Measurements from ENCODE around the gene MND1. TPM values are rescaled to one million over a fixed set of nuclear protein-coding genes. Genes with fewer than 3 reads are reported as not detected.

Gene MND1
- total RNA-seq, 2 experiments from 2014 or later: 34.1 to 41.9 TPM

DNA sequence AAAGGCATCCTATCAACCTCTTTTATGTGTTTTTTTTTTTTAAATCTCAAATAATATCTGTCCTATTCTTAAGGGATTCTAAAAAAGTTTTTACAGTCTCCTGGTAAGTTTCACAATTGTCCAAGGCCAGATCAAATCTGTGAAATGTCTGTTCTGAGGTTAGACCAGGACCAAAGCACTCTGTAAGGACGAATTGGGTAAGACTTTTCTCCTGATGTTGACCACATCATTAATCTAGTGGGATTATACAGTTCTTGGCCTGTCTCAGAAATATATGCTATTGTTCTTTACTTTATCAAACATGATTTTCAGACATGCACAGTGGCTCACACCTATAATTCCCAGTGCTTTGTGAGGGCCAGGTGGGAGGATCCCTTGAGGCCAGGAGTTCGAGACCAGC is 75.9 kb downstream of the MND1 start:
- POLR2A ChIA-PET: no interaction called here
- ATAC-seq (no peak), DNase-seq (no peak)
- H3K27me3 Mint-ChIP-seq: no peaks in the 10 kb centered on the region
- no peak overlapping the region for H3K27ac Mint-ChIP-seq
- no peaks in the 10 kb centered on the region for H3K9me3 Mint-ChIP-seq (ENCODE audit: low read depth)
- peaks cover 17% of the 10 kb centered on the region for H3K4me1 Mint-ChIP-seq
- no peak overlapping the region for H3K4me3 Mint-ChIP-seq
- intact Hi-C loops (cut with DNase I, micrococcal nuclease): no loop called here
- H3K36me3 Mint-ChIP-seq (ENCODE audit: low read depth): no peaks in the 10 kb centered on the region
- CTCF ChIA-PET: no interaction called here

- Mint-ChIP-seq H3K4me3 (no peak overlapping the region), H3K27me3 (no peaks in the 10 kb centered on the region), H3K4me1 (peaks cover 26% of the 10 kb centered on the region), H3K9me3 (ENCODE audit: low read depth) (no peaks in the 10 kb centered on the region), H3K27ac (no peak overlapping the region), H3K36me3 (ENCODE audit: low read depth) (no peaks in the 10 kb centered on the region)
- ChIA-PET CTCF (interaction anchor here (0.6 to 1.1 kb wide), 4 partner anchors 11 to 105 kb away, joined by 3 to 5 read pairs (median 4); no protein-coding TSS in a partner anchor), POLR2A (no interaction called here)
- intact Hi-C loops (cut with DNase I, micrococcal nuclease): loop anchor here in 1 of 2 experiments (2.0 kb wide), 1 partner anchor 65 kb away; no protein-coding TSS in a partner anchor
- no peak for DNase-seq
- peak; percentile 74 for ATAC-seq
Measured at GRCh38 chr4:153421941-153422340, 77.5 kb downstream of the MND1 start.

GRCh38 chr4:153426207-153426885 is 81.9 kb downstream of the MND1 start:
- DNase-seq (no peak), ATAC-seq (peak; percentile 56)
- ChIA-PET CTCF (interaction anchor here (0.6 to 1.4 kb wide), 11 partner anchors 25 to 765 kb away, joined by 3 to 4 read pairs (median 3); no protein-coding TSS in a partner anchor), POLR2A (no interaction called here)
- peaks cover 61% of the 10 kb centered on the region for H3K4me1 Mint-ChIP-seq
- no peaks in the 10 kb centered on the region for H3K9me3 Mint-ChIP-seq (ENCODE audit: low read depth)
- H3K27ac Mint-ChIP-seq: no peak overlapping the region
- no peaks in the 10 kb centered on the region for H3K27me3 Mint-ChIP-seq
- H3K4me3 Mint-ChIP-seq: no peak overlapping the region
- intact Hi-C loops (cut with DNase I, micrococcal nuclease): loop anchor here in 1 of 2 experiments (5.0 kb wide), 1 partner anchor 269 kb away; no protein-coding TSS in a partner anchor
- H3K36me3 Mint-ChIP-seq (ENCODE audit: low read depth): no peaks in the 10 kb centered on the region

GRCh38 chr4:153427363-153428071 is 83.0 kb downstream of the MND1 start:
- H3K4me1 Mint-ChIP-seq: peaks cover 60% of the 10 kb centered on the region
- DNase-seq: no peak
- H3K36me3 Mint-ChIP-seq (ENCODE audit: low read depth): no peaks in the 10 kb centered on the region
- H3K27ac Mint-ChIP-seq: peak overlapping the region; percentile 63
- no peak overlapping the region for H3K4me3 Mint-ChIP-seq
- no peaks in the 10 kb centered on the region for H3K27me3 Mint-ChIP-seq
- H3K9me3 Mint-ChIP-seq (ENCODE audit: low read depth): no peaks in the 10 kb centered on the region
- no peak for ATAC-seq
- ChIA-PET CTCF (interaction anchor here (0.5 to 1.4 kb wide), 7 partner anchors 8 to 873 kb away, joined by 3 to 5 read pairs (median 3); no protein-coding TSS in a partner anchor), POLR2A (interaction anchor here (1.6 kb wide), 1 partner anchor 80 kb away, joined by 3 read pairs; no protein-coding TSS in a partner anchor)
- intact Hi-C loops (cut with DNase I, micrococcal nuclease): loop anchor here in 1 of 2 experiments (5.0 kb wide), 1 partner anchor 270 kb away; no protein-coding TSS in a partner anchor

DNA sequence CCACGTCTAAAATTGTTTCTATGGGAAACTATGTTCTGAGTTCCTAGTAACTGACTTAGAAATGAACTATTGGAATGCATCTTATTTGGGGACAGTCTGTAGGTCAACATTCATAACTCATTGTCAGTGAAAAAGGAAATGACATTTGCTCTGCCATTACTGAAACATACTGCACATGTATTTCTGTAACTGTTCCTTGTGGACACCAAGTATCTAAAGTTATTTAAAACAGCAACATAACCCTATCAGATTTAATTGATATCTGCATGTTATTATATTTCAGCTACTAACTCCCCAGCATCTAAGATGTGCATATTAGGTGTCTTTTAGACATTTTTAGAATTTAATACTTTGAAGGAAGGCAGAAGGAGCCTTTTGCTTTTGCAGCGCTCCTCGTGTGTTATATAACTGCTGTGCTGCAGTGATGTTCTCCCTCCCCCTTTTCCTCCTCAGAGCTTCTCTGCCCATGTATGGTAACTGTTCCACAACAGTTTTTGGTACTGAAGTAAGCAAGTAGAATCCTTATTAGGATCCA is 84.5 kb downstream of the MND1 start:
- Mint-ChIP-seq H3K9me3 (ENCODE audit: low read depth) (no peaks in the 10 kb centered on the region), H3K27me3 (no peaks in the 10 kb centered on the region), H3K36me3 (ENCODE audit: low read depth) (no peaks in the 10 kb centered on the region), H3K4me1 (peaks cover 69% of the 10 kb centered on the region), H3K27ac (peak overlapping the region; percentile 33), H3K4me3 (no peak overlapping the region)
- DNase-seq (no peak), ATAC-seq (no peak)
- ChIA-PET CTCF (interaction anchor here (0.8 to 1.8 kb wide), 7 partner anchors 9 to 214 kb away, joined by 3 to 7 read pairs (median 3); no protein-coding TSS in a partner anchor), POLR2A (interaction anchor here (1.6 kb wide), 1 partner anchor 82 kb away, joined by 3 read pairs; no protein-coding TSS in a partner anchor)
- intact Hi-C loops (cut with DNase I, micrococcal nuclease): loop anchor here in 1 of 2 experiments (5.0 kb wide), 1 partner anchor 272 kb away; no protein-coding TSS in a partner anchor

GRCh38 chr4:153432965-153433753 is 88.7 kb downstream of the MND1 start:
- Mint-ChIP-seq H3K4me1 (peaks cover 62% of the 10 kb centered on the region), H3K36me3 (ENCODE audit: low read depth) (no peaks in the 10 kb centered on the region), H3K27ac (peak overlapping the region; percentile 93), H3K9me3 (ENCODE audit: low read depth) (no peaks in the 10 kb centered on the region), H3K4me3 (peak overlapping the region; percentile 68), H3K27me3 (no peaks in the 10 kb centered on the region)
- POLR2A ChIA-PET: interaction anchor here (0.7 to 1.2 kb wide), 3 partner anchors 35 to 92 kb away, joined by 3 to 4 read pairs (median 3); no protein-coding TSS in a partner anchor
- DNase-seq (peak; percentile 86), ATAC-seq (peak; percentile 87)
- intact Hi-C loops (cut with DNase I, micrococcal nuclease): loop anchor here (1.0 to 5.0 kb wide), 11 partner anchors 33 to 214 kb away; partner anchors contain the start of gene TMEM131L (in 1 of the 2)
- CTCF ChIA-PET: interaction anchor here (0.5 to 2.3 kb wide), 32 partner anchors 11 to 320 kb away, joined by 3 to 17 read pairs (median 4); partner anchors contain the start of gene TMEM131L

DNA sequence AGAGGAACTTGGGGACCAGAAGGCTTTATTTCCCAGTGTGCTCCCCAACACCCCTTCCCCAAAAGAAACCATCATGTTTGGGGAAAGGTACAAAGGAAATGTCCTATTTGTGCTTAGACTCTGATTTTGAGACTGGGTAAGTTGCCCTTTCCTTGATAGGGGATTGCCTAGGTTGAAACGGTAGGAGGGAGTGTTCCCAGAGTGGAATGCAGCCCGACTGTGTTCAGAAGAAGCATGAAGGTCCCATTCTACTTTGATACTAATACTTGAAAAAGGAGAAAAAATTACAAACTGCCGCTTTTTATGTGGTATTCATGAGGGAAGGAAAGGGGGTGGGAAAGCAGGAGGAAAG is 89.2 kb downstream of the MND1 start:
- CTCF ChIA-PET: interaction anchor here (0.8 to 2.3 kb wide), 13 partner anchors 12 to 148 kb away, joined by 3 to 17 read pairs (median 5); partner anchors contain the start of gene TMEM131L
- Mint-ChIP-seq H3K9me3 (ENCODE audit: low read depth) (no peaks in the 10 kb centered on the region), H3K36me3 (ENCODE audit: low read depth) (no peaks in the 10 kb centered on the region), H3K4me3 (peak overlapping the region; percentile 68), H3K4me1 (peaks cover 62% of the 10 kb centered on the region), H3K27ac (peak overlapping the region; percentile 93), H3K27me3 (no peaks in the 10 kb centered on the region)
- POLR2A ChIA-PET: interaction anchor here (1.0 kb wide), 1 partner anchor 34 kb away, joined by 3 read pairs; no protein-coding TSS in a partner anchor
- DNase-seq (no peak), ATAC-seq (no peak)
- intact Hi-C loops (cut with DNase I, micrococcal nuclease): loop anchor here (1.0 to 5.0 kb wide), 11 partner anchors 33 to 214 kb away; partner anchors contain the start of gene TMEM131L (in 1 of the 2)

DNA sequence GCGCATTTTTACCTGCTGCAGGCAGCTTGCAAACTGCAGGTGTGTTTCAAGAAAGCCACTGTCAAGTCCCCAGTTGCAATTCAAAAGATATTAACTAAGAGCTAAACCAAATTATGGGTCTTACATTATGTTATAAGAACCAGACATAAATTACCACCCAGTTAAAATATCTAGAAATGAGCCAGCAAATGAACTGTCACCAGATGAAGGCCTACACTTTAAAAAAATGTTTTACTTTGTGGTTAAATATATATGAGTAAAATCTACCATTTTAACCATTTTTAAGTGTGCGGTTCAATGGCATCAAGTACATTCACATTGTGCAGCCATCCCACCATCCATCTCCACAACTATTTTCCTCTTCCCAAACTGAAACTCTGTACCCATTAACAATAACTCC is 89.7 kb downstream of the MND1 start:
- H3K27me3 Mint-ChIP-seq: no peaks in the 10 kb centered on the region
- ATAC-seq (peak; percentile 7), DNase-seq (no peak)
- intact Hi-C loops (cut with DNase I, micrococcal nuclease): loop anchor here in 1 of 2 experiments (5.0 kb wide), 2 partner anchors 93 to 213 kb away; no protein-coding TSS in a partner anchor
- H3K4me1 Mint-ChIP-seq: peaks cover 62% of the 10 kb centered on the region
- CTCF ChIA-PET: interaction anchor here (0.9 to 2.3 kb wide), 5 partner anchors 13 to 140 kb away, joined by 3 to 17 read pairs (median 7); no protein-coding TSS in a partner anchor
- POLR2A ChIA-PET: interaction anchor here (1.0 kb wide), 1 partner anchor 33 kb away, joined by 3 read pairs; no protein-coding TSS in a partner anchor
- peak overlapping the region; percentile 68 for H3K4me3 Mint-ChIP-seq
- H3K27ac Mint-ChIP-seq: peak overlapping the region; percentile 93
- H3K9me3 Mint-ChIP-seq (ENCODE audit: low read depth): no peaks in the 10 kb centered on the region
- H3K36me3 Mint-ChIP-seq (ENCODE audit: low read depth): no peaks in the 10 kb centered on the region

DNA sequence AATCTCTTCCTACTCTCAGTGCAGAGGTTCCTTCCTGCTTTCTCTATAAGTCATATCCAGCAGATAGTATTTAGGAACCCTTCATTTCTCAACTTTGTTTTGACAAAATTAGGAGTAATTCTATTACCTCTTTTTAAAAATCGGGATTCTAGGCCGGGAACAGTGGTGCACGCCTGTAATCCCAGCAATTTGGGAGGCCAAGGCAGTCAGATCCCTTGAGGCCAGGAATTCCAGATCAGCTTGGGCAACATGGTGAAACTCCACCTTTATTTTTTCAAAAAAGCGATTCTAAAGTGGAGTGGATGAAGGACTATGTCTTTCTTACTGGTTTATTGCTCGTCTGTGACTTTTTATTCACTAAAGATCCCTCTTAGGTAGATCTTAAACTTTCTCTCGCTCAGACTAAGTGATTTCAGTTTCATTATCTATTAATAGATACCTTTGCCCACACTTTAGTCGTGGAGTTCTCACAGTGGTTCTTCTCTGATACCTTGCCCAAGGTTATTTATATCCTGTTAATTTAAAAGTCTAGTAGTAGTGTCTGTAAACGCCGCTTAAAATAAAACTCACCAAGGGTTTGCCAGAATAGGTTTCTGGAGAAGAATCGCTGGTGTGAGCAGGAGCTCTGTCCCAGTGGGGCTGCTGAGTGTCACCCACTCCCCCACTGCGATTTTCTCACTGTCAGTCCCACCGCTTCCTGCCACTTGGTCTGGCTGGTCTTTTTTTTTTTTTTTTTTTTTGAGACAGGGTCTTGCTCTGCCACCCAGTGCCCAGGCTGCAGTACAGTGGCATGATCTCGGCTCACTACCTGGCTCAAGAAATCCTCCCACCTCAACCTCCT is 94.6 kb downstream of the MND1 start:
- DNase-seq (peak; percentile 48), ATAC-seq (peak; percentile 81)
- ChIA-PET POLR2A (no interaction called here), CTCF (interaction anchor here (1.4 kb wide), 1 partner anchor 26 kb away, joined by 4 read pairs; no protein-coding TSS in a partner anchor)
- H3K27ac Mint-ChIP-seq: peak overlapping the region; percentile 91
- no peaks in the 10 kb centered on the region for H3K36me3 Mint-ChIP-seq (ENCODE audit: low read depth)
- peak overlapping the region; percentile 73 for H3K4me3 Mint-ChIP-seq
- intact Hi-C loops (cut with DNase I, micrococcal nuclease): loop anchor here in 1 of 2 experiments (1.0 kb wide), 1 partner anchor 27 kb away; the partner anchor contains the start of gene TMEM131L
- no peaks in the 10 kb centered on the region for H3K27me3 Mint-ChIP-seq
- no peaks in the 10 kb centered on the region for H3K9me3 Mint-ChIP-seq (ENCODE audit: low read depth)
- H3K4me1 Mint-ChIP-seq: peaks cover 38% of the 10 kb centered on the region
